Body of pancreas (tissue), 4 donors: ENCODE data around the gene PTPRM. TPM values are rescaled to one million over a fixed set of nuclear protein-coding genes. Genes with fewer than 3 reads are reported as not detected.

ENCODE experiments used
- ATAC-seq: fragments of 150-250 bp; one replicate; pipeline ENCODE4 v1.9.1; 2016
- DNase-seq, 4 donors: peaks; one replicate each; pipeline ENCODE4 v3.0.0-alpha.2; 2019
- H3K27ac ChIP-seq, 4 donors: fragments of 200-600 bp; sonication (generic); 1 replicate in 3 of 4; 2 replicates in 1 of 4; pipeline versions ENCODE4 v1.5.1 to v1.6.1; 2016 to 2019; ENCODE audit warnings: mild to moderate bottlenecking in 1 of 4, mixed read lengths in 1 of 4, moderate library complexity in 1 of 4
- H3K27me3 ChIP-seq, 2 donors: fragments of 200-600 bp; sonication (generic); one replicate each; pipeline ENCODE4 v1.6.0; 2016; ENCODE audit warnings: mild to moderate bottlenecking in 1 of 2
- H3K36me3 ChIP-seq, 2 donors: fragments of 200-600 bp; sonication (generic); replicated peaks in 1 of 2; 2 replicates each; pipeline ENCODE4 v1.5.1; 2016; ENCODE audit warnings: low read depth in 2 of 2; ENCODE audit not compliant: insufficient read depth in 1 of 2
- H3K4me1 ChIP-seq: fragments of 200-600 bp; sonication (generic); one replicate; pipeline ENCODE4 v1.6.0; 2016
- H3K4me3 ChIP-seq, 2 donors: fragments of 200-600 bp; sonication (generic); 1 replicate in 1 of 2; 2 replicates in 1 of 2; pipeline ENCODE4 v1.5.1; 2016 to 2019
- H3K9me3 ChIP-seq, 3 donors: fragments of 200-600 bp; sonication (generic); 1 replicate in 2 of 3; 2 replicates in 1 of 3; pipeline ENCODE4 v1.5.1; 2016
- POLR2A ChIP-seq, 3 donors: fragments of 450-650 bp; IDR thresholded peaks; one replicate each; pipeline ENCODE4 v1.6.1; 2016; ENCODE audit warnings: antibody characterized with exemption in 3 of 3, mild to moderate bottlenecking in 2 of 3
- WGBS, 2 donors: methylation state at CpG; one replicate each; pipeline ENCODE4 v1.1.5; 2017; 5-methylcytosine and 5-hydroxymethylcytosine counted together
- intact Hi-C: fragments of 100-400 bp; cut with DNase I; formaldehyde crosslinking; loops from one replicate; pipeline ENCODE4 v1.15.1; 2023
- total RNA-seq, 2 donors: library from RNA; depleted of rRNA; stranded (reverse); fragments of >200 nt; gene quantifications; one replicate each; pipeline ENCODE4 v1.1.0, GENCODE V29; 2016
- TF ChIP-seq, protein P1 (sequence below), 7 experiments: fragments of 450-650 bp in 4 of 7; fragments of 200-600 bp in 3 of 7; sonication (generic) in 3 of 7; IDR thresholded peaks; one replicate each; pipeline ENCODE4 v1.5.1; 2016 to 2019; ENCODE audit warnings: antibody characterized with exemption in 7 of 7

PTPRM gene
- total RNA-seq, 2 donors from 2014 or later = 38.2 to 48.0 TPM

DNA sequence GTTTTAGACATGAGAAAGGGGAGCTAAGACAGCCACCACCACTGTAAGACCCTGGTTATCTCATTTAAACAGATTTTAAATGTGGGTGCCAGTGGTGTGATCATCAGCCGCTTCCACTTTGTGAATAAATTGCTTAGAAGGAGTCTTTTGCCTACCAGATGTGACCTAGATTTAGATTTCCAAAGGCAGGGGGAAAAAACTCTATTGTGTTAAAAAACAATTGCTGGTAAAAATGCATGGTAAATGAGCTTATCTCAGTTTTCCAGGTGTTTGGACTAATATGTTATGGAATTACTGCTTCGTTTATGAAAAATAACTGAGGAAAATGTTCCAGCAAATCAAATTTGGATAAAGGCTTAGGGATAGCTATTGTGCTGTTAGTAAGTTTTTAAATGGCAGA, 575.8 kb downstream of the PTPRM start:
- Histone ChIP-seq H3K4me3 (no peak overlapping the region), H3K9me3 (no peaks in the 10 kb centered on the region), H3K27ac (no peak overlapping the region), H3K4me1 (no peaks in the 10 kb centered on the region), H3K27me3 (no peaks in the 10 kb centered on the region), H3K36me3 (no peaks in the 10 kb centered on the region)
- intact Hi-C loops = no loop called here
- 84 to 88% methylated on average over 2 of the region's 2 CpGs for WGBS, 2 donors
- TF ChIP-seq, protein P1, sequence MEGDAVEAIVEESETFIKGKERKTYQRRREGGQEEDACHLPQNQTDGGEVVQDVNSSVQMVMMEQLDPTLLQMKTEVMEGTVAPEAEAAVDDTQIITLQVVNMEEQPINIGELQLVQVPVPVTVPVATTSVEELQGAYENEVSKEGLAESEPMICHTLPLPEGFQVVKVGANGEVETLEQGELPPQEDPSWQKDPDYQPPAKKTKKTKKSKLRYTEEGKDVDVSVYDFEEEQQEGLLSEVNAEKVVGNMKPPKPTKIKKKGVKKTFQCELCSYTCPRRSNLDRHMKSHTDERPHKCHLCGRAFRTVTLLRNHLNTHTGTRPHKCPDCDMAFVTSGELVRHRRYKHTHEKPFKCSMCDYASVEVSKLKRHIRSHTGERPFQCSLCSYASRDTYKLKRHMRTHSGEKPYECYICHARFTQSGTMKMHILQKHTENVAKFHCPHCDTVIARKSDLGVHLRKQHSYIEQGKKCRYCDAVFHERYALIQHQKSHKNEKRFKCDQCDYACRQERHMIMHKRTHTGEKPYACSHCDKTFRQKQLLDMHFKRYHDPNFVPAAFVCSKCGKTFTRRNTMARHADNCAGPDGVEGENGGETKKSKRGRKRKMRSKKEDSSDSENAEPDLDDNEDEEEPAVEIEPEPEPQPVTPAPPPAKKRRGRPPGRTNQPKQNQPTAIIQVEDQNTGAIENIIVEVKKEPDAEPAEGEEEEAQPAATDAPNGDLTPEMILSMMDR (IDR thresholded peaks at IDR 0.05) = no peak
- no peak for TF ChIP-seq POLR2A (IDR thresholded peaks at IDR 0.05)
- no peak for ATAC-seq
- DNase-seq = no peak

DNA sequence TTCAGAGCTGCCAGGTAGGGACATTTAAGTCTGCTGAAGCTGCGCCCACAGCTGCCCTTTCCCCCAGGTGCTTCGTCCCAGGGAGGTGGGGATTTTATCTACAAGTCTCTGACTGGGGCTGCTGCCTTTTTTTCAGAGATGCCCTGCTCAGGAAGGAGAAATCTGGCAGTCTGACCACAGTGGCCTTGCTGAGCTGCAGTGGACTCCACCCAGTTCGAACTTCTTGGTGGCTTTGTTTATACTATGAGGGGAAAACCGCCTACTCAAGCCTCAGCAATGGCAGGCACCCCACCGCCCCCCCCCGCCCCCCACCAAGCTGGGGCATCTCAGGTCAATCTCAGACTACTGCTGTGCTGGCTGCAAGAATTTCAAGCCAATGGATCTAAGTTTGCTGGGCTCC, 584.1 kb downstream of the PTPRM start:
- Histone ChIP-seq H3K36me3 (no peaks in the 10 kb centered on the region), H3K9me3 (no peaks in the 10 kb centered on the region), H3K4me3 (no peak overlapping the region), H3K27me3 (no peaks in the 10 kb centered on the region), H3K4me1 (no peaks in the 10 kb centered on the region), H3K27ac (no peak overlapping the region)
- intact Hi-C loops = no loop called here
- DNase-seq (no peak), ATAC-seq (no peak)
- TF ChIP-seq POLR2A (IDR thresholded peaks at IDR 0.05) = no peak
- TF ChIP-seq, protein P1 (IDR thresholded peaks at IDR 0.05) = no peak
- WGBS, 2 donors = 79 to 80% methylated on average over 4 to 6 of the region's 6 CpGs

DNA sequence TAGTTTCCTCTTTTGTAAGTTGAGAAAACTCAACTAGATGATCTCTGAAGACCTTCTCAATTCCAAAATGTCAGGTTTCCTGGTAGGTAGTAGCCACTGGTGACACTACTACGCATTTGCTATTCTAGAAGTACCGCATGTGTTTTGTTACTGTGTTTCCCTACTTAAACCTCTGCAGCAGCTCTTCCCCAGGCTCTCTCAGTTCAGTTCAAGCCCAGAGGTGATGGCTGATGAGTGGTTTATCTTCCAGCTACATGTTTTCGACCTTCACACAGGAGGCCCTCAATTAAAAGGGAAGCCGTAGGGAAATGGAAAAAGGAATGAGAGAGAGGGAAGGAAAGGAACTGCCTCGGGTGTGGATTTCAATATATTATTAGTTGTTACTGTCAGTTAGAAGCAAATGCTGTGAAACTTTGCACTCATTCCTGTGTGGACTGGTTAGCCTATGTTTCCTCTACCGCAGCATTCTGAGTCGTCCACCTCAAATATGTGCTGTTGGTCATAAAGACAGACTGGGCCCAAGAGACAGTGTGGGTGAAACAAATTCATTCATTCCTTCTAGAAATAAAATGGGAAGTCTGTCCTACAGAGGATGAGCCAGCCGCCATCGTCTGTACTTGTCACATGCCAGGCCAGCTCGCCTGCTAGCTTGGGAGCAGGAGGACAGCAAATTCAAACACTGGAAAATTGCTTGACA, 586.9 kb downstream of the PTPRM start:
- H3K4me3 ChIP-seq = no peak overlapping the region
- DNase-seq (no peak), ATAC-seq (no peak)
- TF ChIP-seq, protein P1 (IDR thresholded peaks at IDR 0.05) = no peak
- TF ChIP-seq POLR2A (IDR thresholded peaks at IDR 0.05) = no peak
- H3K4me1 ChIP-seq = no peaks in the 10 kb centered on the region
- no peaks in the 10 kb centered on the region for H3K36me3 ChIP-seq
- H3K27me3 ChIP-seq = no peaks in the 10 kb centered on the region
- WGBS, 2 donors = 86 to 92% methylated on average over 10 of the region's 10 CpGs
- H3K27ac ChIP-seq = no peak overlapping the region
- intact Hi-C loops = no loop called here
- no peaks in the 10 kb centered on the region for H3K9me3 ChIP-seq

DNA sequence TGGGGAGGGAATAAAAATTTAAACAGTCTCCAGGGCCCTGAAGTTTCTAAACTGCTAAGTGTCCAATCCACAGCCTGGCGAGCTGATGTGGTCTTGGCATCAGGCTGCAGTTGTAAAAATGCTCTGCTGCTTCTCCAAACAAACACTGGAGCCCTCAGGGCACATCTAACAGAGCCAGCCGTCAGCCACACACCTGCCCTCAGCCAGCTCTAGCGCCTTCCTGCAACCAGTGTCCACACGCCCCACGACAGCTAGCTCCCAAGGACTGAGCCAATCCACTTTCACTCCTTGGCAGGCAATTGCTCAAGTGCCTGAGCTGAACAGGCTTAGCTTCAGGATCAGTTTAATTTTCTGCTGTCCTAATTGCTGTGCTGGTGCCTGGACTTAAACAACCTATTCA, 595.7 kb downstream of the PTPRM start:
- H3K27ac ChIP-seq = no peak overlapping the region
- intact Hi-C loops = no loop called here
- TF ChIP-seq POLR2A (IDR thresholded peaks at IDR 0.05) = no peak
- TF ChIP-seq, protein P1 (IDR thresholded peaks at IDR 0.05) = no peak
- no peaks in the 10 kb centered on the region for H3K9me3 ChIP-seq
- H3K4me1 ChIP-seq = no peaks in the 10 kb centered on the region
- ATAC-seq = no peak
- 92% methylated on average over 5 of the region's 5 CpGs for WGBS, 2 donors
- H3K4me3 ChIP-seq = no peak overlapping the region
- no peak for DNase-seq
- H3K36me3 ChIP-seq = no peaks in the 10 kb centered on the region
- no peaks in the 10 kb centered on the region for H3K27me3 ChIP-seq
